GM18507 (cell line): ENCODE data around the gene MTNR1A.
"Not testable (repeated sequence)": the region's sequence is repeated elsewhere in the genome, so short reads cannot be mapped to it uniquely, and the experiment has no call there.

ENCODE experiments used
- DNase-seq: peaks from one replicate; pipeline ENCODE4 v3.0.0; 2011; ENCODE audit warnings: low read depth; ENCODE audit not compliant: insufficient read length; ENCODE audit errors: extremely low spot score
- FAIRE-seq: peaks from 2 replicates; lab custom pipeline; 2011; peaks lifted over from hg19 to GRCh38; lab: Jason Lieb, UNC

MTNR1A gene

DNA sequence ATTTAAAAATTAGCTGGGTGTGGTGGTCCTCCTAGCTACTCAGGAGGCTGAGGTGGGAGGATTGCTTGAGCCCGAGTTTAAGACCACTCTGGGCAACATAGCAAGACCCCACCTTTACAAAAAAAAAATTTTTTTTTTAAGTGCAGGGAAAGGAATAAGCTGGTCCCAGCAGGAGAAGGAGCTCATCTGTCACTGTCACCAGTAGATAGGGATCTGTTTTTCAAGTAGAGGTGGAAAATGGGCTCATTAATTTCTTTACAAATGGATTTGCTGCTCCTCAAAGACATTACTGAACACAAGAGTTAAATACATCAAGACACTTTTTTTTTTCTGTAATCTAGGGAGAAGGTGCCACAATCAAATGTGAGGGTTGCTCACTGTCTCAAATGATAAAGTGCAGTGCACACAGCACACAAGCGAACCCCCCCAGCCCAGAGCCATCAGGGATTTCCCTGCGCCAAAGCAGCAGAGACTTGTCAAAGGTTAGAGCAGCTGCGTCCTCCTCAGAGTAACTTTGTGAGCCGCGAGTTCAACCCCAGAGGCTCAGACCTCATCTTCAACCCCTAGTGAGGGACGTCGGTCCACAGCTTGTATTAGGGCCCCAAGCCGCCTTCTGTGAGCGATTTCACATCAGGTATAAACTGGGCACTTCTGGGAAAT is 14.3 kb upstream of the MTNR1A start:
- DNase-seq (no peak), FAIRE-seq (no peak)

DNA sequence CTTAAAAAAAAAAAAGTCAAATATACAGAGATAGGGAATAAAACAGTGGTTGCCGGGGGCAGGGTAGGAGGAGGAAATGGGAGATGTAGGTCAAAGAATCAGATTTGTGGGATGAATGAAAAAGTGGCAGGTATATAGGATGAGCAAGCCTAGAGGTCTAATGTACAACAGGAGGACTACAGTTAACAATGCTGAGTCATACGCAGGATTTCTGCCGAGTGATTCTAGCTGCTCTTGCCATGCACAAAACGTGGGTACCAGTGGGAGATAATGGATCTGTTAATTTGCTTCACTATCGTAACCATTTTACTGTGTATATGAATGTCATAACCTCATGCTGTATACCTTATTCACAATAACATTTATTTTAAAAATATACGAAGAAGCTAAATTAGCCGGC is 10.7 kb upstream of the MTNR1A start:
- FAIRE-seq (no peak), DNase-seq (no peak)

DNA sequence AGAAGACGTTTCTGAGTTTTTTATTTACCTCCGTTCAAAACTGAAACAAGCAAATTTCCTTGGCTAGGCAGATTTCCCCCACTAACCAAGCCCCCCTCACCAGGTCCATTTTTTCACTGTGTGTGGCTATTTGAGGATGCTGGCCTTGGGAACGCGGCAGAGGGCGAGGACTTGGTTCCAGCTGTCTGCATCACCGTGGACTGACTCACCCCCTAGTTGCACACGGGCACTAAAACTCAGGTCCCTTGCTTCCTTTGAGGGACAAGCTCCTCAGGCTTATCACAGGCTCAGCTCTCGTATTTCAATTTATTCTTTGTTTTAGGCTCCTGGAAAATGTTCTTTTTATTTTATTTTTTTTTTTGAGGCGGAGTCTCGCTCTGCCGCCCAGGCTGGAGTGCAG is 8.4 kb upstream of the MTNR1A start:
- no peak for DNase-seq

DNA sequence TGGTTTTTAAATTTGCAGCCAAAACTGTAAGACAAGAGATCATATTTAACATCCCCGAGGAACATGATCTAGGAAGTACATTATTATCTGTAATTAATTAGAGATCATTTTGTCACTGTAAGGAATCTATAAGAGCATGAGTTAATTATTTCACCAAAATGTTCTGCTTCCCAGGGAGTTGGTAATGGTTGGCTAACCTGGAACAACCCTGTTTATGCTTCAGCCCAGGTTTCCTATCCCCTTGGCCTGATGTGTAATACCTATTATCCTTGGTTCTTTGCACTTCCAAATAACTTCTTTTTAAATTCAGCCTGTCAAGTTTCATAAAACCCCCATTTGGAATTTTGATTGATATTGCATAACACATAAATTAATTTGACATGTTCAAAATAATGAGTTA is 6.4 kb upstream of the MTNR1A start:
- FAIRE-seq, result no peak
- no peak for DNase-seq

More for the DNA sequence above, 8.4 kb upstream of the MTNR1A start:
- no peak for FAIRE-seq

DNA sequence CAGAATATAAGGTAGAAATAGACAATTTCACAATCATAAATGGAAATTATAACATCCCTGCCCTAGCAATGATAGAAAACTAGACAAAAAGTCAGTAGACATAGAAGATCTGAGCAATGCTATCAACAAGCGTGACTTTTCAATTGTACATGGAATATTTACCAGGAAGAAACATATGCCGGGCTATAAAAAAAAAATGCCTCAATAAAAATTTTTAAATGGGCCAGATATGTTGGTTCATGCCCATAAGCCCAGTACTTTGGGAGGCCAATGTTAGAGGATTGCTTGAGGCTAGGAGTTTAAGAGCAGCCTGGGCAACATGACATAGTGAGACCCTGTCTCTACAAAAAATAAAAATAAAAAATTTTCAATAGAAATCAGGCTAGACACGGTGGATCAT is 5.3 kb upstream of the MTNR1A start:
- no peak for FAIRE-seq
- DNase-seq, result no peak

DNA sequence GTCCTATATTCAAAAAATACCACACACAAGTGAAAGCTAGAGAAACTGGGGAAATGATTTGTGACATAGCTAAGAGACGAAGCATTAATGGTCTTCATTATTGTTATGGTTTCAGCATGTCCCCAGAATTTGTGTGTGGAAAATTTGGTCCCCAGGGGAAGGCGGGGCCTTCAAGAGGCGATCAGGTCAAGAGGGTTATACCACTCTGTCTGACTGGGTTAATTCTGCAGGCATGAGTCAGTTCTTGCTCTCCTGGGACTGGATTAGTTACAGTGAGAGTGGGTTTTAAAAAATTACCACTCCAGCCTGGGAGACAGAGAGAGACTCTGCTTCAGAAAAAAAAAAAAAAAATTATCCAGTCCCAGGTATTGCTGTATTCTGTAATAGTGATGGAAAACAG is 2.1 kb upstream of the MTNR1A start:
- no peak for DNase-seq
- no peak for FAIRE-seq

DNA sequence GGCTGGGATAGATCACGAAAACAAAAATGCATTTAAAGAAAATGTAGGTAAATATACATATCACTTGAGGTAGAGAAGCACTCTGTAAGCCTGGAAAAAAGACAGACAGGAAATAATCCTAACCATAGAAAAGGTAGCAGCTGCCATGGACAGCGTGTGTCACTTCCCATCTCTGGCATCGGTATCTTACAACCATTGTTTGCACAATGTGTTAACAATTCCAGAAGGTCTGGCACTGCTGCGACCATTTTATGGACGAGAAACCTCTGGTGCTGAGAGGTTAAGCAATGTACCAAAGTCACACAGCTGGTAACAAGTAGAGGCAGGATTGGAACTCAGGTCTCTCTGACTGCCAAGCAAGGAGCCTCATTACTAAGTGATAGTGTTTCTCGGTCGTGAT is 1.7 kb upstream of the MTNR1A start:
- DNase-seq (no peak), FAIRE-seq (no peak)

DNA sequence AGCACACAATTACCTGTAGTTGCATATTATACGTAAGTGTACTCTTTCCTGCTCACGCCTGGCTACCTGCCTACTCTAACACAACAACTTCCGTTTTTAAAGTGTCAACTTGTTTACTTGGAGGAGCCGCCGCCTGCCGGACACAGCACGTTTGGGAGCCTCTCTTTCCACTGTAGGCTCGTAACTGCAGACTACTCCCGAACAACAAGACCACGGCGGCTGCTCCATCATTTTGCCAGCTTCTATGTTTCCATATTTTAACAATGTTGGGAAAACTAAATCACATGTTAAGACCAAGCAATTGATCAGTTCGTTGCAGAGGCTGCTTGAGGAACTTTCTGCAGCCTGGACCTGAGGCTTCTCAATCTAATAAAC is 841 bp downstream of the MTNR1A start:
- DNase-seq (no peak), FAIRE-seq (no peak)

DNA sequence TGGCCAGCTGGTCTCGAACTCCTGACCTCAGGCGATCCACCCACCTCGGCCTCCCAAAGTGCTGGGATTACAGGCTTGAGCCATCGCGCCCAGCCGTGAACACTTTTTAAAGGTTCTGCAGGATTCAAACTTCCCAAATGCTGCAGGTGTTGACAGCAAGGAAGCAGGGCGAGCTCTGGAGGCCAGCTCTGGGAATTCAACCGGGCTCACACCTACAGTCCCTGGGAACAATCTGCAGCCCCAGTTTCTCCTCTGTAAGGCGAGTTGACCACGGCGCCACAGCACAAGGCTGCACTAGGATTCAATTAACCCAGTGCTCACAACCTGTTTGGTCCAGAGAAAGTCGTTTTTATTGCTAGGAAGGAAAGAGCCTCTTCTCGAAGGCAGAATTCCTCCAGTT is 1.6 kb downstream of the MTNR1A start:
- DNase-seq, result no peak
- FAIRE-seq, result no peak

DNA sequence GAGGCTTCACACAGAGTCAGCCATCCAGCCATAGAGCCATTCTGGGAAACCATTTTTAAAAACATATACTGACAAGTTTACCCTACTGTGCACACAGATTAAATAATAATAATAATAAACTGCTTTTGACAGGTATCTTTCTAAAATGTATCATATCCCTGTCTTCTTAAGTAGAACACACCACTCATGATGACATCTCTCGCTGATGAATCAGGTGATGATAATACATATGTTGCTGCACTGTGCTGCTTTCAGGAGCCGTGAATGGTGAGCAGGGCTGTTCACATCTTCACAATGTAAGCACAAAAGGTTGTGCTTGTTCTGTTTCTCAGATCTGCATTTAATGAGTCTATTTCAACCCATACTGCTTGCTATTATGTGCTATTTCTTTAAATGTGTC is 3.5 kb downstream of the MTNR1A start:
- FAIRE-seq, result no peak
- no peak for DNase-seq

DNA sequence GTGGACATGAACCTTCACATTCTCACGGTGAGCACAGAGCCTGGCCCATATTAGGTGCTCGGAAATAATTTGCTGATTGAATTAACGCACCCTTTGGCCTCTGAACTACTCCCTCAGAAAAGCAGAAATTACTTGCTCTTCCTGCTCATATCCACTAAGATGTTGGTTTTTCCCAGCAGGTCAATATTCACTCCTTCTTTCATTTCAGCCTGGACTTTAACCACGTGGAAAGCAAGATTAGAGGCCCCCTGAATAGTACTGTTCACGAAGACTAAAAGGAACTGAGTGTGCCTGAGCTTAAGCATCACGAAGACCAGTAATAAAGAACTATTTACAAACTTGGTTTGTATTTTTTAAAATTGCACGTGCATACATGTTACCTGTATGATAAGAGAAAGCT is 9.9 kb downstream of the MTNR1A start:
- DNase-seq, result no peak
- no peak for FAIRE-seq

DNA sequence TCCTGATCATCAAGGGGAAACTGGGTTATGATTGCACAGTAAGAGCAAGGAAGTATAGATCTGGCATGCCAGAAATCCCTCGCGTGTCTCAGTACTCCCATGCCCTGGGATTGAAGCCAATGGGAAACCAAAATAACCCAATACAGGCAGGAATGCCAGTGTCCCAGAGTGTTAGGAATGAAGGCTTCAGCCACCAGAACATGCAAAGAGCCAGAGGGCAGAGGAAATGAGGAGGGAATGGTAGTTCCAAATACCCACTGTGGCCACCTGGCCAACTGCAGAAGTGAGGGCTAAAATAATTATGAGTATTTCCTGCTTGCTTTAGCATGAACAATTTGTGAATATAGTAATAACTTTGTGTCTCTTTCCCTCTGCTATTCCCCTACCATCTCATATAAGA is 12.2 kb downstream of the MTNR1A start:
- FAIRE-seq, result no peak
- no peak for DNase-seq

DNA sequence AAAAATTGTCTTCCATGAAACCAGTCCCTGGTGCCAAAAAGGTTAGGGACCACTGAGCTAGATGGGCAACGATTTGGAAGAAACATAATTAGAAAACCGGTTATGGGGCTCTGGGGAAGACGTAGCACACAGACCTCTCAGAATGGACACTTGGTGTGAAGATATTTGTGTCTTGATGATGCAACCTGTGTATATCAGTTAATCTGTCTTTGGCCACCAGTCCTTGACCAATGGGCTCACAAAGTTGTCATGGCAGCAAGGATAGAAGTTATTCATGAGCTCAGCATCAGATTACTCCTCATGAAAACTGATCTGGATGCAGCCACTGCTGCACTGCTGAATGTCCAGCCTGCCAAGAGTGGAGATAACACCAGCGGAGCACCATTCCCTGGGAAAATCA is 13.6 kb downstream of the MTNR1A start:
- DNase-seq, result no peak
- no peak for FAIRE-seq

DNA sequence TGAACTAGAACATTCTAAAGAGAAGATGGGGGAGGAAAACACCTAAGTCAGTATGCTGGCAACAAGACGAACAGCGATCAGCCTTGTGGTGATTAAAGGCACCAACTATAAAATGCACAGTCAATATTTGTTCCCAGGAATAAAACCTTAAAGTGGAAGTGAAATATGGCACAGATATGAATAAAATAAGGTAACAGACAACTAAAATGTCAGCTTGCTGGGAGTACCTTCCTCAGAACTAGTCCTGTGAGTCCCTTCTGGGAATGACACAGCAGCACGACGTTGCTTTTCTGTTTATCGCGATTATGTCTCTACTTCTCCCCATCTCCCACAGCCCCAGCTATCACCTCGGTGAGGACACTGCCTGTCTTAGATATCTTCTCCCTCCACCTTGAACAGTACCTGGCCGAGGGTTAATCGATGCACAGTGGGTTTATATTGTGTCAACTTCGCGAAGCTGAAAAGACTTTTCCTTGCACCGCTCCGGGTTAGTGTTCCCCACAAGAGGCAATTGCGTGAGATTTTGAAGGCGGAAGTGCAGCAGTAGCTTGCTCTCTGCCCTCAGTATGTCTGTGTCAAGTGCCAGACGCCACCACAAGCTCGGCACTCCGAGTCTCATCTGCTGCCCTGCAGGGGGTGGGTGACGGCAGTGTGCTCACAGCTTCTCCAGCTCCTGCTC is 17.4 kb downstream of the MTNR1A start:
- no peak for FAIRE-seq

DNA sequence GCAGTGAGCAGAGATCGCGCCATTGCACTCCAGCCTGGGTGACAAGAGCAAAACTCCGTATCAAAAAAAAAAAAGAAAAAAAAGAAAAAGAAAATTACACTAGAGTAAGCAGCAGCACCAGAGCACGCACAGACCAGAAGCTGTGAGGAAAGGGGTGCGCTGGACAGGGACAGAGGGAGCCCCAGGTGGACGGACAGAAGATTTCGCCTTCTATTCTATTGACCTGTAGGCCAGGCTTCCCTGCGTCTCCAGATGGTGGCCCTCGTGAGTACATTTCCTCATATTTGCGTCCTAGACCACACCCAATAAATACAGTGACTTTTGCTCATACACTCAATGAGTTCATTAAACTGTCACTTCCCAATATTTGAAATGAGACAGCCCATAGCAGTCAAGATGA is 19.1 kb downstream of the MTNR1A start:
- DNase-seq (no peak), FAIRE-seq (no peak)

More for the DNA sequence above, 17.4 kb downstream of the MTNR1A start:
- DNase-seq, result no peak

DNA sequence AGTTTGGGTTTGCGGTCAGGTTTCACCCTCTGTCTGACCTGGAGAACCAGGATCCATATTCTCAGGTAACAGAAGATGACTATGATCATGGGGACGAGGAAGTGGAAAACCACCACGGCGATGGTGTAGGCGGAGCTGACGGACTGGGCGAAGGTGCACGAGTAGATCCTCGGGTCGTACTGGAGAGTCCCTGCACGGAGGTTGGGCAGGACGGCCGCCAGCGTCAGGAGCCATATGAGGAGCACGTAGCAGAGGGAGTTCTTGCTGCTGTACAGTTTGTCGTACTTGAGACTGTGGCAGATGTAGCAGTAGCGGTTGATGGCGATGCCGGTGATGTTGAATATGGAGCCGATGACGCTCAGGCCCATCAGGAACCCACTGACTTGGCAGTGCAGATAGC is 21.3 kb downstream of the MTNR1A start:
- FAIRE-seq (no peak), DNase-seq (no peak)

DNA sequence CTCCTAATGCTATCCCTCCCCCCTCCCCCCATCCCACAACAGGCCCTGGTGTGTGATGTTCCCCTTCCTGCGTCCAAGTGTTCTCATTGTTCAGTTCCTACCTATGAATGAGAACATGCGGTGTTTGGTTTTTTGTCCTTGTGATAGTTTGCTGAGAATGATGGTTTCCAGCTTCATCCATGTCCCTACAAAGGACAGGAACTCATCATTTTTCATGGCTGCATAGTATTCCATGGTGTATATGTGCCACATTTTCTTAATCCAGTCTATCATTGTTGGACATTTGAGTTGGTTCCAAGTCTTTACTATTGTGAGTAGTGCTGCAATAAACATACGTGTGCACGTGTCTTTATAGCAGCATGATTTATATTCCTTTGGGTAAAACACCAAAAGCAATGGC is 31.4 kb downstream of the MTNR1A start:
- not testable (repeated sequence) for FAIRE-seq, DNase-seq

DNA sequence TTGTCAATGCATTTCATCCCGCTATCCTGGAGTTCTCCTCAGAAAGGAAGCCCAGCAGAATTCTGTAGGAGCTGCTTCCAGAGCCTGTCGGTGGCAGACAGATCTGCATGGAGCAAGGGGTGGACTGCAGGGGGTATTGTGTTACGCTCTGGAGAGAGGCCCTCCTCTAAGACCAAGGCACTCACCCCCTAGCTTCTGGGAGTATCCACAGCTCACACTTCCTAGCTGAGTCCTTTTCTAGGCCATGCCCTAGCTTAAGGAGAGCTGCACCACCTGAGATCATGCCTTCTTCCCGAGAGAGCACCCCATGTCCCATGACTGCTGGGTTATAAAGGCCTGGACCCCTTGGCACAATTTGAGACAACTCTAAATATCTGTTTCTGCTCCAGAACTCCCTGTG is 39.1 kb downstream of the MTNR1A start:
- DNase-seq (no peak), FAIRE-seq (no peak)

DNA sequence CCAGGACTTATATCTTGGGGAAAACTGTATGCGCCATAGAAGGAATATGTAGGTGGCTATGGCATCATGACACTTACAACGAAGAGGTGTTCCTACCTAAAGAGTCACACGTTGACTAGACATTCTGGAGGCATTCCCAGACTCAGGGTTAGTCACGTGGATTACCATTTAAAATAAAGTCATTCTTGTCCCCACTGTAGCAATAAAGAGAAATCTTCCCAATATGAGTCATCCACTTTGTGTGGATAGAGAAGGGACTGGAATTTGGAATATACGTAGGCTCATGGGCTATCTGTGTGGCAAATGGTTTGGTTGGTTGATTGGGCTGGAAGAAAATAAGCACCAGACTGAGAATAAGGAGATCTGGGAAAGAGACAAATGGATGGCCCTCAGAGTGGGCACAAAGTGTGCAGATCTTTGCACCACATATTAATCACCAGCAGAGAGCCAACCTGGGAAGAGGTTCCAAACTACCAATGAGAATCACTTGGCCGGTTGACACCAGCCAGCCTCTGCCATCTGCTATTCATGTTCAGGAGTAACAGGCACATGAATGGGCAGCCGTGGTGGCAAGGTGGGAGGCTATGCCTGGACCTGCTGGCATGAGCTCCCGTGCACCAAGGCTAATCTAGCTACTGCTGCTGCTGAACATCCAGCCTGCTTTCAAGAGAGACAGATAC is 41.0 kb downstream of the MTNR1A start:
- DNase-seq (no peak), FAIRE-seq (no peak)

DNA sequence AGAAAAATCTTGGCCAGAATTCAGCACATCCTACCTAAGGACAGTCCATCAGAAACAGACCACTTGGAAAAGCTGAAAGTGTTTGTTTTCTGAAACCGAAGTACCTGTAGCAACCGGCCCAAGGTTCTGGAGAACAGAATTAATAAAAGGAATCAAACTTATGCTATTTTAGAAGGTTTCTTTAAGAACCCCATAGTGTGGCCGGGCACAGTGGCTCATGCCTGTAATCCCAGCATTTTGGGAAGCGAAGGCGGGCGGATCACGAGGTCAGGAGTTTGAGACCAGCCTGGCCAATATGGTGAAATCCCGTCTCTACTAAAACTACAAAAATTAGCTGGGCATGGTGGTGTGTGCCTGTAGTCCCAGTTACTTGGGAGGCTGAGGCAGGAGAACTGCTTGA is 50.6 kb downstream of the MTNR1A start:
- FAIRE-seq, DNase-seq: not testable (repeated sequence)

DNA sequence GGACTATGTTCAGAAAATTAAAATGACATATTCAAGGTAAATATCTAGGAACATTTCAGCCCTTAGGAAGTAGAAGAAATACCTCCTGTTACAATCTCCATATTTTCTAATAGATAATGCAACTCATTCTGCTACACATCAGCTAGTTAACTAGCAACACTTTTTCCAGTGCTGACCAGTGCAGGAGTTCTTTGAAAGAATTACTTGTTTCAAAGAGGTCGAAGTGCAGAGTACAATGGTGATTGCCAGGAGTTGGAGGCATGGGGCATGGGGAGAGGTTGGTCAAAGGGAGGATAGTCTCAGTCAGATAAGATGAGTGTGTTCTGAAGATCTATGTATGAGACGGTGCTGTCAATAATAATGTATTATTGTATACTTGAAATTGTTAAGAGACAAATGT is 53.1 kb downstream of the MTNR1A start:
- FAIRE-seq (no peak), DNase-seq (no peak)
